Heart right ventricle (tissue), 16 donors: ENCODE results near the gene CORO7. TPM values are rescaled to one million over a fixed set of nuclear protein-coding genes. Genes with fewer than 3 reads are reported as not detected.

Experiments used
- ATAC-seq, 8 donors: fragments of 200-7000 bp; cut with Tn5 transposase; one replicate each; pipeline ENCODE4 v1.9.1; 2020; ENCODE audit warnings: mild to moderate bottlenecking in 8 of 8, moderate library complexity in 8 of 8, moderate number of reproducible peaks in 1 of 8
- DNase-seq, 2 donors: peaks; one replicate each; pipeline ENCODE4 v3.0.0-alpha.2; 2020
- H3K27ac ChIP-seq, 10 donors: fragments of 200-600 bp; sonication (generic) in 2 of 10; one replicate each; pipeline versions ENCODE4 v1.5.0 to v1.8.0; 2020 to 2022; ENCODE audit warnings: mild to moderate bottlenecking in 3 of 10
- H3K27me3 ChIP-seq, 7 donors: fragments of 200-600 bp; one replicate each; pipeline ENCODE4 v1.8.0; 2021 to 2022; ENCODE audit warnings: mild to moderate bottlenecking in 2 of 7
- H3K36me3 ChIP-seq, 9 donors: fragments of 200-600 bp; sonication (generic) in 1 of 9; one replicate each; pipeline versions ENCODE4 v1.5.0 to v1.8.0; 2020 to 2022; ENCODE audit warnings: mild to moderate bottlenecking in 2 of 9
- H3K4me1 ChIP-seq, 9 donors: fragments of 200-600 bp; sonication (generic) in 1 of 9; one replicate each; pipeline versions ENCODE4 v1.5.0 to v1.8.0; 2020 to 2022; ENCODE audit warnings: mild to moderate bottlenecking in 4 of 9
- H3K4me3 ChIP-seq, 10 donors: fragments of 200-600 bp; sonication (generic) in 2 of 10; one replicate each; pipeline versions ENCODE4 v1.5.0 to v1.8.0; 2020 to 2022; ENCODE audit warnings: mild to moderate bottlenecking in 7 of 10, moderate library complexity in 2 of 10
- H3K9me3 ChIP-seq, 11 donors: fragments of 200-600 bp in 10 of 11; sonication (generic) in 2 of 11; one replicate each; pipeline versions ENCODE4 v1.5.0 to v1.8.0; 2013 to 2022; ENCODE audit warnings: mild to moderate bottlenecking in 2 of 11, control low read depth in 1 of 11, moderate library complexity in 1 of 11
- WGBS, 2 donors: extraction: QIAGEN DNeasy Blood & Tissue Kit; methylation state at CpG; one replicate each; pipeline ENCODE4 v1.1.7; 2013; ENCODE audit warnings: inconsistent platforms in 1 of 2; 5-methylcytosine and 5-hydroxymethylcytosine counted together
- intact Hi-C, 10 donors: fragments of 100-400 bp; cut with DNase I; formaldehyde crosslinking; loops; one replicate each; pipeline versions ENCODE4 v1.11.1 to v1.14.2; 2022
- polyA plus RNA-seq, 2 donors: library from polyadenylated mRNA; stranded (reverse); fragments of 200-250 nt; gene quantifications; one replicate each; pipeline ENCODE4 v1.2.3, GENCODE V29; 2013
- total RNA-seq, 10 donors: library from RNA; stranded (reverse); fragmentation: NEBNext Ultra II Directional in 3 of 10; extraction: Animal tissue kit (Norgen Biotek cat#: 25700) in 3 of 10; gene quantifications; one replicate each; pipeline versions ENCODE4 v1.2.1 to v1.2.4, GENCODE V29; 2021 to 2023
- TF ChIP-seq, protein P1 (sequence below), 9 donors: fragments of 200-600 bp; sonication (generic) in 2 of 9; IDR thresholded peaks; one replicate each; pipeline versions ENCODE4 v1.5.0 to v1.8.0; 2021 to 2022; ENCODE audit warnings: antibody characterized with exemption in 9 of 9, mild to moderate bottlenecking in 5 of 9, moderate library complexity in 1 of 9
- donor health status: Arrhythmogenic right ventricular cardiomyopathy.
- donor health status: ischemic (EF 13 %, LVEDD 7.1; RV severe dilation, severe dysfunction).
- donor health status: healthy with polysubstance abuse.
- donor health status: DM: no; HTN: yes; CAD: no.
- donor health status: DM: no; HTN: no; CAD: no.
- donor health status: ischemic (EF 25% LVEDD 6.9; RV normal size, moderate dysfunction).
- donor health status: ischemic (EF 25% LVEDD 5.7; RV mildly dilated, moderate dysfunction).
- donor health status: healthy.
- donor health status: DM: yes; HTN: yes; CAD: no.
- donor health status: Ischemic cardiomyopathy.
- donor health status: ischemic (EF 35%, LVEDD 5.7; RV mildly dilated, moderate dysfunction).
- donor health status: nonischemic (EF 11% LVEDD 7.7; RV severe dilation, severe dysfunction).
- donor health status: DM: yes; HTN: yes; CAD: no.
- donor health status: PGD.
- donor health status: ischemic (EF 29% LVEDD 5.4; RV normal size, mild dysfunction).
- donor health status: nonischemic (EF 23%, LVEDD 6.1; RV moderate dilation, normal function).

CORO7 gene
- total and polyA plus RNA-seq, 12 donors, result 6.5 to 21.8 (median 10.9) TPM

DNA sequence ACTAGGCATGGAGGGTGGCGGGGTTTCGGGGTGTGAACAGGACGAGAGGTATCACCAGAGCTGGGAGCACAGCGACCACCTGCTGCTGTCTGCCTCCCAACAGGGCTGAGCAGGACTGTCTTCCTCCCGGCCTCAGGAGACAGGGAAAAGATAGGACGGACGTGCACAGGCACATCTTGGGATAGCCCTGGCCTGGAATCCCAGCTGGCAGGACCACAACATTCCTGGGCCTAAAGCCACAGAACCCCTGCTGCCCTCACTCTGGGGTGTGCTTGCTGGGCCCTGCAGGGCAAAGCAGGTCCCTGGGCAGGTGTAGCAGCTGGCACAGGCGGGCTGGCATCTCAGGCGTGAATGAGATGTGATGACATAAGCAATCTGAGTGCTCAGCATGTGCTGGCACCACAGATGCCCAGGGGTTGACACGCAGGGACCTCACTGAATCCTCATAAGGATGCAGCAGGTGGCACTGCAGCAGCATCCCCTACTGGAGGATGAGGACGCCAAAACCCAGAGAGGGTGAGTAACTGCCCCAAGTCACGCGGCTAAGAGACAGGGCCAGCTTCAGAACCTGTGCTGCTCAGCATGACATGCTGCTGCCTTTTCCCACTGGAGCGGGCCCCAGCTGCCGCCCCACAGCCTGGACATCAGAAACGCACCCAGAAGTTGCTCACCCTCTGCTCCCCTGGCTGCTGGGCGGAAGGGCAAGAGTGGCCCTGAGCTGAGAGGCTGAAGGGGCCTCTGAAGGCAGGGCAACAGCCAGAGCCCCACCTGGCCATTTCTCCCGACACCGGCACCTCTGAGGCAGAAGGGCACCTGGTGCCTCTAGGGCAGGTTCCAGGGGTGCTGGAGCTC is 7.1 kb downstream of the CORO7 start:
- H3K4me3 ChIP-seq, result no peak overlapping the region
- peak overlapping the region in 3 of 10 donors; percentile 16 to 40 (median 17) for H3K27ac ChIP-seq
- ATAC-seq (peak in 4 of 8 donors; percentile 2 to 12 (median 8)), DNase-seq (no peak)
- no peaks in the 10 kb centered on the region for H3K9me3 ChIP-seq
- H3K36me3 ChIP-seq, result peaks cover 0 to 90% (median 14%) of the 10 kb centered on the region in 9 donors
- no peaks in the 10 kb centered on the region for H3K27me3 ChIP-seq
- 80% methylated on average over 19 of the region's 19 CpGs for WGBS, 2 donors
- intact Hi-C loops, result loop anchor here (10.0 kb wide), 3 partner anchors 115 to 205 kb away; no protein-coding TSS in a partner anchor
- TF ChIP-seq, protein P1, sequence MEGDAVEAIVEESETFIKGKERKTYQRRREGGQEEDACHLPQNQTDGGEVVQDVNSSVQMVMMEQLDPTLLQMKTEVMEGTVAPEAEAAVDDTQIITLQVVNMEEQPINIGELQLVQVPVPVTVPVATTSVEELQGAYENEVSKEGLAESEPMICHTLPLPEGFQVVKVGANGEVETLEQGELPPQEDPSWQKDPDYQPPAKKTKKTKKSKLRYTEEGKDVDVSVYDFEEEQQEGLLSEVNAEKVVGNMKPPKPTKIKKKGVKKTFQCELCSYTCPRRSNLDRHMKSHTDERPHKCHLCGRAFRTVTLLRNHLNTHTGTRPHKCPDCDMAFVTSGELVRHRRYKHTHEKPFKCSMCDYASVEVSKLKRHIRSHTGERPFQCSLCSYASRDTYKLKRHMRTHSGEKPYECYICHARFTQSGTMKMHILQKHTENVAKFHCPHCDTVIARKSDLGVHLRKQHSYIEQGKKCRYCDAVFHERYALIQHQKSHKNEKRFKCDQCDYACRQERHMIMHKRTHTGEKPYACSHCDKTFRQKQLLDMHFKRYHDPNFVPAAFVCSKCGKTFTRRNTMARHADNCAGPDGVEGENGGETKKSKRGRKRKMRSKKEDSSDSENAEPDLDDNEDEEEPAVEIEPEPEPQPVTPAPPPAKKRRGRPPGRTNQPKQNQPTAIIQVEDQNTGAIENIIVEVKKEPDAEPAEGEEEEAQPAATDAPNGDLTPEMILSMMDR (IDR thresholded peaks at IDR 0.05), result peak in 2 of 9 donors; percentile 12 to 22
- H3K4me1 ChIP-seq, result peaks cover 7 to 54% (median 33%) of the 10 kb centered on the region in 9 donors

DNA sequence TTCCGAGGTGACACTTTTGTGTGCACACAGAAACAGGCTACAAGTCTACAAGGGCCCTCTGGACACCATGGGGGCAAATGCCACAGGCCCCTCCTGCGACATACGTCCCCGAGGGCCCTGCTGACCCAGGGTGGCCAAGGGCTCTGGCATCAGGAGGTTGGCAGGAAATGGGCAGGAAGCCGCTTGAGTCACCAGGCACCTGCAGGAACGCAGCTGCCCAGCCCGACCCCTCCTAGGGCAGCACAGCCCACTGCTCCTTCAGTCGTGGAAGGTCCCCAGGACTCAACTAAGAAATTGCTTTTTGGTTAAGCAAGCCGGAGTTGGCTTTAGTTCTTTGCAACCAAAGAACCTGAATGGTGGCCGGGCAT is 8.1 kb downstream of the CORO7 start:
- DNase-seq (no peak), ATAC-seq (no peak)
- Histone ChIP-seq H3K27me3 (no peaks in the 10 kb centered on the region), H3K4me1 (peaks cover 7 to 50% (median 26%) of the 10 kb centered on the region in 9 donors), H3K9me3 (no peaks in the 10 kb centered on the region), H3K4me3 (no peak overlapping the region), H3K27ac (peak overlapping the region in 3 of 10 donors; percentile 17 to 40 (median 29)), H3K36me3 (peaks cover 0 to 99% (median 14%) of the 10 kb centered on the region in 9 donors)
- intact Hi-C loops, result loop anchor here (10.0 kb wide), 3 partner anchors 114 to 204 kb away; no protein-coding TSS in a partner anchor
- 80 to 82% methylated on average over 10 of the region's 10 CpGs for WGBS, 2 donors
- TF ChIP-seq, protein P1 (IDR thresholded peaks at IDR 0.05), result no peak

DNA sequence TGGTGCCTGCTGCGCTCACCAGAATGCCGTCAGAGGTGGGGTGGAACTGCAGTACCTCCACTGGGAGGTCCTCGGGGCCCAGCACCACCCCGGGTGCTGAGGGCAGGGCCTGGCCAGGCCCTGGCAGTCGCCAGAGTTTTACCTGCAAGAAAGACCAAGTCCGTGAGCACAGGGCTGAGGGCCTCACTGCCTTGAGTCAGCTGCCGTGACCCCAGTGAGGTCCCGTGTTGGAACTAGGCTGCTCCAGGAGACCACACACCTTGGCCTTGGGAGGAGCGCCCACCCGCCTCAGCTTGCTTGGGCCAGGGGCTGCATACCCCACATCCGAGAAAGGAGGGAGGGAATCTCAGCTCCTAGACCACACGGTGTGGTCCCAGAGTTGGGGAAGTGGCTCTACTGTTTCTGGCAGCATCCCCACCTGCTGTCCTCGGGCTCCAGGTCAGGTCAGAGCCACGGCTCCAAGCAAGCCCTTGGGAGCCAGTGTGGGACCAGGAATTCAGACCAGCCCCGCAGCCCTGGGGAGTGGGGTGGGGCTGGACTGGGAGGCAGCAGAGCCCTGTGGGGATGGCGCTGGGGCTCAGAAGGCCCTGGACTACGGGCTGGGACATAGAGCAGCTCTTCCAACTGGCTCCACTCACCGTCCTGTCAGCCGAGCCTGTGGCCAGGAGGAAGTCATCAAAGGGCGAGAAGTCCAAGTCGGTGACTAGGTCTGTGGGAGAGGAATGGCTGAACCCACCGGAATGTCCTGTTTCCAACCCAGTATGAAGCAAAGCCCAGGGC is 8.7 kb downstream of the CORO7 start:
- intact Hi-C loops, result loop anchor here (10.0 kb wide), 3 partner anchors 113 to 203 kb away; no protein-coding TSS in a partner anchor
- no peak overlapping the region for H3K4me3 ChIP-seq
- ATAC-seq, result peak in 5 of 8 donors; percentile 6 to 45 (median 25)
- no peaks in the 10 kb centered on the region for H3K27me3 ChIP-seq
- H3K27ac ChIP-seq, result peak overlapping the region in 3 of 10 donors; percentile 17 to 40 (median 29)
- DNase-seq, result no peak
- no peaks in the 10 kb centered on the region for H3K9me3 ChIP-seq
- peaks cover 0 to 99% (median 14%) of the 10 kb centered on the region in 9 donors for H3K36me3 ChIP-seq
- H3K4me1 ChIP-seq, result peaks cover 7 to 50% (median 26%) of the 10 kb centered on the region in 9 donors
- TF ChIP-seq, protein P1 (IDR thresholded peaks at IDR 0.05), result no peak
- WGBS, 2 donors, result 85 to 87% methylated on average over 22 of the region's 22 CpGs
